ENCODE results near the gene POLR2M.

POLR2M gene

DNA sequence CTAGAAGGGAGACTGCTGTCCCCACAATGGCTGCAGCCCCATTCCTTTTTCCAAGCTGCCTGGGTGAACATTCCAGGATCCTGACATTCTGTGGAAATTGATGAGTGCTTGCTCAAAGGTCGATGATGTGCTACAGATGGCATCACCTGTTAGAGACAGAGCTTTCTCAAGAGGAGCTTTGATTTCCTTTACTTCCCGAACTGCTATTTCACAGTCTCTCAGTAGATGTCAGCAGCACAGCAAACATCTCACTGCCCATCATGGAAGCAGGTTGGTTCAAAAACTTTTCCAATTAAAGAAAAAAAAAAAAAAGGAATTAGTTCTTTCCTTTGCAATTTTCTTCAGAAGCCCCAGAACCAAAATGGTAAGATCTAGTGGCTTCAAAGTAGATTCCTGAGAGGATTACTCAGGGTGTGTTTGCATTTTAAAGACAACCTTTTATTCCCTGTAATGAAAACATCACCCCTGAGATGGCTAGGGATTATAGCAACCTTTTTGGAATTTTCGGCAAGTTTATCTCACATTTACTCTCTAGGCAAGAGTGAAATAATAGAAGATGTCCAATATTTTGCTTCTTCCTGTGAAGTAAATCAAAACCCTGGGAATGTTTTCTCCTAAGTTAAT is 44.8 kb downstream of the POLR2M start:
- in situ Hi-C loops (cut with MboI; ENCODE audit: low pct_unique_long_range_greater_than_20kb, low sequenced_read_pairs, unreplicated experiment), result no loop called here
- TF ChIP-seq, protein P1, sequence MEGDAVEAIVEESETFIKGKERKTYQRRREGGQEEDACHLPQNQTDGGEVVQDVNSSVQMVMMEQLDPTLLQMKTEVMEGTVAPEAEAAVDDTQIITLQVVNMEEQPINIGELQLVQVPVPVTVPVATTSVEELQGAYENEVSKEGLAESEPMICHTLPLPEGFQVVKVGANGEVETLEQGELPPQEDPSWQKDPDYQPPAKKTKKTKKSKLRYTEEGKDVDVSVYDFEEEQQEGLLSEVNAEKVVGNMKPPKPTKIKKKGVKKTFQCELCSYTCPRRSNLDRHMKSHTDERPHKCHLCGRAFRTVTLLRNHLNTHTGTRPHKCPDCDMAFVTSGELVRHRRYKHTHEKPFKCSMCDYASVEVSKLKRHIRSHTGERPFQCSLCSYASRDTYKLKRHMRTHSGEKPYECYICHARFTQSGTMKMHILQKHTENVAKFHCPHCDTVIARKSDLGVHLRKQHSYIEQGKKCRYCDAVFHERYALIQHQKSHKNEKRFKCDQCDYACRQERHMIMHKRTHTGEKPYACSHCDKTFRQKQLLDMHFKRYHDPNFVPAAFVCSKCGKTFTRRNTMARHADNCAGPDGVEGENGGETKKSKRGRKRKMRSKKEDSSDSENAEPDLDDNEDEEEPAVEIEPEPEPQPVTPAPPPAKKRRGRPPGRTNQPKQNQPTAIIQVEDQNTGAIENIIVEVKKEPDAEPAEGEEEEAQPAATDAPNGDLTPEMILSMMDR (IDR thresholded peaks at IDR 0.05; ENCODE audit: extremely low read depth, insufficient read depth, missing control alignments), result peak; percentile 52
- peak; percentile 37 for DNase-seq (ENCODE audit: low spot score)

DNA sequence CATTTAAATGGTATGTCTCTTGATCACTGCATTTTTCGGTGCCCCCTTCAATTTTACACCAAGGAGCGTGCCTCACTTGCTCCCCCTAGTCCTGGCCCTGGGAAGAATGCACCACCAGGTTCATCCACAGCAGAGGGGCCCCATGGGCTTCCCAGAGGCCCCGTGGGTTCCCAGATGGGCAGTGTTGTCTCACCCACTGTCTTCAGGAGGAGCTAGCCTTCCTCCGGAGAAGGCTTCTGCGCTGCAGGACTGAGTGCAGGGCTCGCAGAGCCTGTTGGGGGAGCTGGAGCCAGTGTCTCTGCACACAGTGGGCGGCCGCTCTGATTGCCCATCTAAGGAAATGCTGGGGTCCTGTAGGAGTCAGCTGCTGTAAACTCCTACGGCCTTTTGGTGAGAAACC is 45.9 kb downstream of the POLR2M start:
- in situ Hi-C loops (cut with MboI; ENCODE audit: low pct_unique_long_range_greater_than_20kb, low sequenced_read_pairs, unreplicated experiment), result no loop called here
- TF ChIP-seq, protein P1 (IDR thresholded peaks at IDR 0.05; ENCODE audit: extremely low read depth, insufficient read depth, missing control alignments), result peak; percentile 4
- DNase-seq (ENCODE audit: low spot score), result no peak

DNA sequence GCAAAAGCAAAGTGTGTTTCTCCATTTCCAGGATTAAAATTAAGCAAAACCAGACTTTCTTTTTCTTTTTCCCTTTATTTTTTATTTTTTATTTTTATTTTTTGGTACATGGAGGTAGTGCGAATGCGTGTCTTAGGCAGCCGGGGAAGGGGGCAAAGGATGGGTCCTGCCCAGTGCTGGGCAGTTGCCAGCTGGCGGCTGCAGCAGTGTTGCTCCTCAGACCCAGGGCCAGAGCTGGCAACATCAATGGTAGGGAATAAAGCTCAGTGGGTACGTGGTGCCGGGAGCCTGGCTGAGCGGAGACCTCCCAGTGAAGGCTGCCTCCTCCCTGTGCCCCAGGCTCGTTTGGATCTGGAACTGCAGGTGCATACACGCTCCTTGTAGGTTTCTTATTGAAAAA is 46.3 kb downstream of the POLR2M start:
- no peak for DNase-seq (ENCODE audit: low spot score)
- TF ChIP-seq, protein P1 (IDR thresholded peaks at IDR 0.05; ENCODE audit: extremely low read depth, insufficient read depth, missing control alignments), result no peak
- in situ Hi-C loops (cut with MboI; ENCODE audit: low pct_unique_long_range_greater_than_20kb, low sequenced_read_pairs, unreplicated experiment), result no loop called here

DNA sequence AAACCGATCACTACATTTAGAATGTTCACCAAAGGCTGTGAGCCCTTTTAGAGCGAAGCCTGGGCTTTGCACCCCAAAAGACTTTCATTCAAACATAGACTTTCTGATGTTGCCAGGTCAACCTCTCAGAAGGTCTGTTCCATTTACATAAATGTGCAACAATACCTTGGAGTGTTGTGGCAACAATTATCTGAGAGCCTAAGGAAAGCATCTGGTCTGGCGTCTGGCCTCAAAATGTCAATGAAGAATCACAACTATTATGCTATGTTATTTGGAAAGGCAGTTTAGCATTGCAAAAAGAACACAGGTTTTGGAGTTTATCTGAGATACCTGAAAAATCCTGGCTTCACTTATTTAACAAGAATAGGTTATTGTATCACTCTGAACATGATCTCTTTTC is 50.0 kb downstream of the POLR2M start:
- TF ChIP-seq, protein P1 (IDR thresholded peaks at IDR 0.05; ENCODE audit: extremely low read depth, insufficient read depth, missing control alignments), result no peak
- no peak for DNase-seq (ENCODE audit: low spot score)
- in situ Hi-C loops (cut with MboI; ENCODE audit: low pct_unique_long_range_greater_than_20kb, low sequenced_read_pairs, unreplicated experiment), result no loop called here

DNA sequence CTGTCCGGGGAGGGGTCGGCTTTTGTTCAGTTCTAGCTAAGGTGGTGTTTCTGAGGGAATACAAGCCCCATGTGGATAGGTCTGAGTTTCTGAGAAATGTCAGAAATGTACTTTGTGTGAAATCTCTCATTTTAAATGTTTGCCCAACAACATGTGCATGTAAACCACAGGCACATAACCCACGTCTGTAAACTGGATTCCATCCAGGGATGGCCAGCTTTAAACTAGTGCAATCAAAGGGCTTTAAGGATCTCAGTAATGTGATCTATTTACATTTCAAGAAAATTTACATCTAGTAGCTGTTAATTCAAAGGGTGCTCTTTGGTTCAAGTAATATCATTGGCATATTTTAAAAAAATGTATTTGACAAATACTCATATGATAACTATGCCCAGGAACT is 52.0 kb downstream of the POLR2M start:
- TF ChIP-seq, protein P1 (IDR thresholded peaks at IDR 0.05; ENCODE audit: extremely low read depth, insufficient read depth, missing control alignments), result no peak
- in situ Hi-C loops (cut with MboI; ENCODE audit: low pct_unique_long_range_greater_than_20kb, low sequenced_read_pairs, unreplicated experiment), result no loop called here
- no peak for DNase-seq (ENCODE audit: low spot score)

DNA sequence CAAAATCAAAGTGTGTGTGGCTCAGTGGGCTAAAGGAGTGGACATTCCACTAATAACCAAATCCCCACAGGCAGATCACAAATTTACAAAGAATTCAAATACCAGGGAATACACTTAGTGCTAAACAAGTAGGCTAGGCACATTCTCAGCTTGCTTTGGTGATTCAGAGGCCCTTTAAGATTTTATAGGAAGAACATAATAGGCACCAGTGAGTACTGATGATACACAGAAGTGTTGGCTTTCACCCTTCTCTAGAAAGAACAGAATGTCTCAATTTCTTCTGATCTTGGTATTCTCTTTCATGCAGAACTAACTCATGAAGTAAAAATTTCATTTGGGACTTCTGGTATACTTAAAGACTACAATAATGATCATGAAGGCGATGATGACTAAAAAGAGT is 55.0 kb downstream of the POLR2M start:
- in situ Hi-C loops (cut with MboI; ENCODE audit: low pct_unique_long_range_greater_than_20kb, low sequenced_read_pairs, unreplicated experiment), result no loop called here
- DNase-seq (ENCODE audit: low spot score), result no peak
- TF ChIP-seq, protein P1 (IDR thresholded peaks at IDR 0.05; ENCODE audit: extremely low read depth, insufficient read depth, missing control alignments), result no peak

Data from GM13977 (cell line).